GM21576 (cell line): ENCODE results near the gene BAIAP2.
"Not testable (repeated sequence)": the region's sequence is repeated elsewhere in the genome, so short reads cannot be mapped to it uniquely, and the experiment has no call there.

Source experiments
- ATAC-seq: cut with Tn5 transposase; IDR thresholded peaks from one replicate; pipeline ENCODE4 v1.9.1; 2021; ENCODE audit warnings: mild to moderate bottlenecking, moderate library complexity; ENCODE audit not compliant: unreplicated experiment

The BAIAP2 gene

GRCh38 chr17:81154016-81154415, 119.1 kb downstream of the BAIAP2 start:
- ATAC-seq, result not testable (repeated sequence)

GRCh38 chr17:81154961-81155360, 120.0 kb downstream of the BAIAP2 start:
- no peak for ATAC-seq

GRCh38 chr17:81156866-81157805, 122.2 kb downstream of the BAIAP2 start:
- ATAC-seq, result no peak

GRCh38 chr17:81157848-81158687, 123.1 kb downstream of the BAIAP2 start:
- ATAC-seq, result no peak

GRCh38 chr17:81158688-81159590, 124.0 kb downstream of the BAIAP2 start:
- no peak for ATAC-seq

- no peak for ATAC-seq
Measured at GRCh38 chr17:81159611-81160265, 124.8 kb downstream of the BAIAP2 start.

GRCh38 chr17:81160306-81160705, 125.4 kb downstream of the BAIAP2 start:
- no peak for ATAC-seq

GRCh38 chr17:81160747-81161453, 125.9 kb downstream of the BAIAP2 start:
- no peak for ATAC-seq

GRCh38 chr17:81161536-81161935, 126.6 kb downstream of the BAIAP2 start:
- no peak for ATAC-seq

- no peak for ATAC-seq
Measured at GRCh38 chr17:81161972-81162371, 127.0 kb downstream of the BAIAP2 start.

- no peak for ATAC-seq
Measured at GRCh38 chr17:81162491-81162890, 127.5 kb downstream of the BAIAP2 start.

GRCh38 chr17:81163051-81163695, 128.2 kb downstream of the BAIAP2 start:
- no peak for ATAC-seq

- ATAC-seq, result no peak
Measured at GRCh38 chr17:81163703-81164370, 128.9 kb downstream of the BAIAP2 start.

- no peak for ATAC-seq
Measured at GRCh38 chr17:81164371-81165245, 129.7 kb downstream of the BAIAP2 start.

- no peak for ATAC-seq
Measured at GRCh38 chr17:81165246-81166032, 130.5 kb downstream of the BAIAP2 start, which contains the start of gene PVALEF. PVALEF (plus strand) TSS chr17:81165507; CDS start chr17:81181227, 15,720 bp downstream.

GRCh38 chr17:81166033-81166492, 131.1 kb downstream of the BAIAP2 start, which contains the start of gene AATK:
AATK (minus strand) TSS chr17:81166221; CDS start chr17:81165992, 229 bp downstream.
- no peak for ATAC-seq
